ENCODE results near the gene MROH9. TPM values are rescaled to one million over a fixed set of nuclear protein-coding genes. Genes with fewer than 3 reads are reported as not detected.
"Not testable (repeated sequence)": the region's sequence is repeated elsewhere in the genome, so short reads cannot be mapped to it uniquely, and the experiment has no call there.

Gene MROH9, protein sequence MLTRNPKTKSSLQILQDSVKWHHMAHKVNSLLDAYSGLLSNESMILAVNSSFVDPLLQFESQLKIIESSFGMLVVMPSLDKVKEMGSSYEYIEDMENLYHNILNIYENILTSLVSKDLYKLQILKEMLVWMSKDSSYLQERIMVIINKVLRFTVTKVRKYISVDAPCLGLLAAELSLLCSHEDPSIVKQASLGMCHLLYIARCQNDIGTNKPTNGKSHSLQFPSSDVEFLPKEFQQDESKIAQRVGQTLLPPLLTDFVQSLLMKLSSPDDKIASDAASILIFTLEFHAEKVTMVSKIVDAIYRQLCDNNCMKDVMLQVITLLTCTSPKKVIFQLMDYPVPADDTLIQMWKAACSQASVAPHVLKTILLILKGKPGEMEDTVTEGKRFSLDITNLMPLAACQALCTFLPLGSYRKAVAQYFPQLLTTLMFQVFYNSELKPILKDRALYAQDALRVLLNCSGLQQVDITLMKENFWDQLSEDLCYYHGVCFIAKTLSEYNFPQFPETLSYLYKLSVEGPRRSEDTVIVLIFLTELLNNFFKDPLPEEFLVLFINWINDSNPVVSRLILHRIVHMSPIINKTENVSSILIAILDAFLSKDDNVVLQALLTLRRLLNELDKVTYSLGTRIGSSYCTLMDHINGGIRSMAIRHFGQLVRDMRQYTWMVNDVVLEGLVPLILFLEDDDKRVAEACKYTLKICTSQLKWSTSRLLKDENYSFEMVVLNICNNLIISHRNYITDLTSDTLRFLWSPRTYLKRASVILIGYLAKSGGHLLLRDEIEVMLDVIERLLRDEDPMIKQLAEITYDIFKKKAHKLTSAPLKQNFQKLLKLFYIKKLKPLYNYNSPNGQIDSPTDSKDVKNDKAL
- polyA plus RNA-seq (ENCODE audit: insufficient read length in 4 of 4): not detected

DNA sequence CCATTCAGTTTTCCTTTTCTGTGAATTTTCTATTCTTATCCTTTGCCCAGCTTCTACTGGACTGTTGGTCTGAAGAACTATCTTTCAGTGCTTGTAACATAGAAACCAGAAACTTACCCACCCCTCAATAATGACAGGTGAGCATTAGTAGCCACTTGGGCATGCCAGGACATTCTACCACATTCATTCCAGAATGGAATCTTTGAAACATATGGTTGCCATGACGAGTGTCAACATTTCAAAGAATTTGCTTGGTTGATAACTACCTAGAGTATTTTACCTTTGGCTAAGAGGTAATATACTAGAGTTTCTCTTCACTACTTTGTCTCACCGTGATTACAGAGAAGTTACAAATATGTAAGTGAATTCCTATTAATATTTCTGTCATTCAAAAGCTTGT lies at the start of gene MROH9:
MROH9 (plus strand) TSS at position 304 of the 400 bp plus-strand sequence. CDS start 10,023 bp downstream, outside the sequence.
- no peak for DNase-seq (ENCODE audit: low read depth in 4 of 4, low spot score in 2 of 4)

DNA sequence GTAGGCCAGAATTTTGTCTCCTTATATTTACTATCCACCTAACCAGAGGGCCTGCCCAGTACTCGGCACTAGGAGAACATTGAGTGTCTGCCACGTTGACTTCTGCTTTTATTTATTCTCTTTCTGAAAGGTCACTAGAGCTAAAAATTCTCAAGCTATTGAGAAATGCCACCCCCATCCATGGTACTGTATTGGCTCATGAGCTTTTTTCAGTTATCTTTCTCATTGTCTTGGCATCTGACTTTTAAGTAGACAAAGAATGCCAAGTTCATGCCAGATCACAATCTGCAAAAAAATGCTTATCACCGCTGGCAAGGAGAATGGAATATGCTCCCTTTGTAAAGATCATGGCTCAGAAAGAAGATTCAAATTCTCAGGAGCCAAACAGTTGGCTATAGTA lies 49.8 kb upstream of the MROH9 start:
- no peak for DNase-seq (ENCODE audit: low read depth in 4 of 4, low spot score in 2 of 4)

DNA sequence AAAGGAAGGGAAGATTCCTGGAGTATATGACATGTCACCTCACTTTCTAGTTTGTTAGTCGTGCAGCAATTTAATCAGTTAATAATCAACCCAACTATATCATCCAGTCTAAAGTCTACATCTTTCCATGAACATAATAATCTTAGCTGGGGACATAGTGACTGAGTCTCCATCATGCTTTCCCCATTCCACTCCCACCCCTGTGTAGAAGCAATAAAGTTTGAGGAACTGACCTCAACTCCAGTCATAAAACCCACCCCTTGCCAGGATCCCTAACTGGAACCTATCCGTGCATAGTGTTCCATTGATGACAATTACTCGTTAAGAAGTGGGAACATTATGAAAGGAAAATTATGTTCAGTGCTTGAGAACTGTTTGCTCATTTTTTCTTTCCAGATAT lies 48.9 kb upstream of the MROH9 start:
- no peak for DNase-seq (ENCODE audit: low read depth in 4 of 4, low spot score in 2 of 4)

DNA sequence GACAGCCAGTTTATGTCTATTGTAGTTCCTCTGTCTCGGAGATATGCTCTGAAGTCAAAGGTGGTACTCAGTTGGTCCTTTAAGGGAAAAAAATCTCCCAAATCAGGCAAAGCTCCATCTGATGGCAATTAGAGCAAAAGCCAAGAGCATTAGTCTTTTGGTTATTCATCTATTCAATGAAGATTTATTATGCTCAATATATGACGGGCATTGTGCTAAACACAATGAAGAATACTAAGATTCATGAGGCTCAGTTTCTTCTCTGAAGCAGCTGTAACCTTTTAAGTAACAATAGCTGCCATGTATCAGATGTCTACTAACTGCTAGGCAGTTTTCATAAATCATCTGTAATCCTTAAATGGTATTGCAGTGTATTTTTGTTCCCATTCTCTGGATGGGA lies 47.6 kb upstream of the MROH9 start:
- DNase-seq (ENCODE audit: low read depth in 4 of 4, low spot score in 2 of 4): no peak

DNA sequence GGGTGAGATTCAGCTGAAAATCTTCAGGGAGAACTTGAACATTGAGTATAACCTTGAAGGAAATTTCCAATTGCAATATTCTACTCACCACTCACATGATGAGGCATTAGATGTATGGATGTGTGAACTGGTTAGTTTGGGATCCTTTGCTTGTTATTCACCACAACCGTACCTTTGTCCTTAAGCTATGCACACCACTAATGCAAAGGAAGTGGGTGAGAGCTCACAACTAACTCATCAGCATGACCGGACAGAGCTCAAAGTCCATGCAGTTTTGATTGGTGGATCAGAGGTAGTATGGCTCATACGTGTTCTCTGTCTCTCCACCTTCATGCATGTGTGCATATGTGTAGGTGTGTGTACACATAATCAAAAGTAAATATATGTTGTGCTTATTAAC lies 43.5 kb upstream of the MROH9 start:
- DNase-seq (ENCODE audit: low read depth in 4 of 4, low spot score in 2 of 4): no peak

DNA sequence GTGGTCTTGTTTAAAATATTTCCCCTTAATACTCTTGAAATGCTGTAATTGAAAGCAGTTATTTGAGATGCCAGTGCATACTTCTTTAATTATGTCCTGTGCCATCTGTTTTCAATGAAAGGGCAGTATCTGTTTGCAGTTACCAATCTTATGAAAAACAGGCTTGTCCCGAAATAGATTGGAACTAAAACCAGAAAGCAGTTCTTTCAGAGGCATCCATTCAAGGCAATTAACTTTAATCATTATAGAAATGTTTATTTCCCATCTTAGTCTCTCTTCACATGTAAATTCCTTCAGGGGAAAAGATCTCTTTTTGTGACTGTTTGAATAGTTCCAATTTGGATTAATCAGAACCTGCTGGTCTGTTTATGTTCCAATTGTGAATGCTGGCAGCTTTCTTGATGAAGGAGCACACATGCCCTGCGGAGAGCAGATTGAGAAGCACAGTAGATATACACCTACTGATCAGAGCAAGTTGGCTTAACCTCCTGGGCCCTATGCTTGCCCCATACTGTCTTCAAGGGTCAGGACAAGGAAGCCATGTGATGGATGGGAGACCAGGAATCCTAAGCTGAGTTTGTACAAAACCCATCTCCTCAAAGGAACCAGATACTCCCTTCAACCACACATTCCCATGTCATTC lies 41.6 kb upstream of the MROH9 start:
- no peak for DNase-seq (ENCODE audit: low read depth in 4 of 4, low spot score in 2 of 4)

DNA sequence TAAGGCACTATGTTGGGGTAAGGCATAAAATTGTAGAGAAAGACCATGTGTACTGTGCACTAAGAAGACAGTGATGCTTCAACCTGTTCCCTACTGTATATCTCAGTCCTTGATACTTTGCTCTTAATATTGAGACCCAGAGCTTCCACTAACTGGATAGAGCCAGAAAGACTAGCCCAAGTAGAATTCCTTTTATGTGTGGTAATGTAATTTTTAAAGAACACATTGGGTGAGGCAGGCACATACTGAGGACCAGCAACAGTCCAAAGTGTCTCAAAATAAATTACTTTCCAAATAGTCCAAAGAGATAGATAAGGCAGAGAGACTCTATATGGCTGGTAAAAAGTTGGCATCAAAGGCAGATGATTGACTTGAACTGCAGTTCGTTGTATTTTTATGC lies 31.4 kb upstream of the MROH9 start:
- no peak for DNase-seq (ENCODE audit: low read depth in 4 of 4, low spot score in 2 of 4)

DNA sequence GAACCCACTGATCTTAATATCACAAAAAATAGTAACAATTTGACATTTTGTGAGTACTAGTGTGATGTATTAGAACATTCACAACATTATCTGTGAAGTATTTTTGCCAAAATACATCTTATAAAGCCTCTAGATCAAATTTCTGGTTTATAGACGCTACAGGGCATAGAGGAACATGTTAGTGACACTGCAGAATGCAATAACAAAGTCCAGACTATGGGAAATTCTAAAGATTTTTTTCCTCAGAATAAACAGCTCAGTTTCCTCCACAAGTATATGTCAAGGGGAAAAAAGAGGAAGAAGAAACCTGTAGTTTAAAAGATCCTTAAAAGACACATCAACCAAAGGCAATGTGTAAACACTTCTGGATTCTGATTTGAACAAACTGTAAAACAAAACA lies 26.4 kb upstream of the MROH9 start:
- no peak for DNase-seq (ENCODE audit: low read depth in 4 of 4, low spot score in 2 of 4)

DNA sequence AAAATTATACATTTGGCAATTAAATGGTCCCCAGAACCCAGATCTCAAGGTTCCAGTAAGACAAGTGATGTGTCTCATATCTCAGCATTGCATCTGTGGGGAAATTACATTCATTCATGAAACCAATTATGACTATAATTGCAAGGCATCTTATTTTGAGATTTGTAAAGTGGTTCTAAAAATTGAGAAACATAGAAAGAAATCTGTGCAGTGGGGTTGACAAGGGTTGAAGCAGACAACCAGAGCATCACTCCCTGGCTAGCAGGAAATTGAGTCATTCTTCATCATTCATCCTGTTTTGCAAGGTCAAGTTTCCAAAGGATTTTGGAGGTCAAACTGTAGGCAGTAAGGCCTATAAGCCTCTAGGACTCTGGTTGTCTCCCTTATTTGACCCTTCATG lies 25.1 kb upstream of the MROH9 start:
- DNase-seq (ENCODE audit: low read depth in 4 of 4, low spot score in 2 of 4): no peak

DNA sequence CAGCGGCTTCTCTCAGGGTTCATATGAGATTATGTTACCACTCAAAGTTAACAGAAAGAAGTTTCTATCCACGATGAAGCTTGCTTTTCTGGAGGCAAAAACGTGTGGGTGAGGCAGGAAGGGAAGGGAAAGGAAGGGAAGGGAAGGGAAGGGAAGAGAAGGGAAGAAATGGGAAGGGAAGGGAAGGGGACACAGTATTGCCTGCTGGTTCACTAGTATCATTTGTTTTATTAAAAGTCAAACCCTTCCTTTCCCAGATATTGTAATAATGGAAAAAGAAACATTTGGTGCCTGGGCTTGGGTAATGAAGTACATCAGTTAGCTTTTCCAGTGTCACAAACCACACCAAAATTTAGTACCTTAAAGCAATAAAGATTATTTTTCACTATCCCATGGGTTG lies 18.0 kb upstream of the MROH9 start:
- no peak for DNase-seq (ENCODE audit: low read depth in 4 of 4, low spot score in 2 of 4)

DNA sequence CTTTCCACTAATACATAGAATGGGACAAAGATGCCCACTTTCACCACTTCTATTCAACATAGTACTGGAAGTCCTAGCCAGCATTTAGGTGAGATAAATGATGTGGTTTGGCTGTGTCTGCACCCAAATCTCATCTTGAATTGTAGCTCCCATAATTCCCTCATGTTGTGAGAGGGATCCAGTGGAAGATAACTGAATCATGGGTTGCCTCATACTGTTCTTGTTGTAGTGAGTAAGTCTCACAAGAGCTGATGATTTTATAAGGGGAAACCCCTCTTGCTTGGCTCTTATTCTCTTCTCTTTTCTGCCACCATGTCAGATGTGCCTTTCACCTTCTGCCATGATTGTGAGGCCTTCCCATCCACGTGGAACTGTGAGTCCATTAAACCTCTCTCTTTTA lies 10.7 kb upstream of the MROH9 start:
- not testable (repeated sequence) for DNase-seq (ENCODE audit: low read depth in 4 of 4, low spot score in 2 of 4)

DNA sequence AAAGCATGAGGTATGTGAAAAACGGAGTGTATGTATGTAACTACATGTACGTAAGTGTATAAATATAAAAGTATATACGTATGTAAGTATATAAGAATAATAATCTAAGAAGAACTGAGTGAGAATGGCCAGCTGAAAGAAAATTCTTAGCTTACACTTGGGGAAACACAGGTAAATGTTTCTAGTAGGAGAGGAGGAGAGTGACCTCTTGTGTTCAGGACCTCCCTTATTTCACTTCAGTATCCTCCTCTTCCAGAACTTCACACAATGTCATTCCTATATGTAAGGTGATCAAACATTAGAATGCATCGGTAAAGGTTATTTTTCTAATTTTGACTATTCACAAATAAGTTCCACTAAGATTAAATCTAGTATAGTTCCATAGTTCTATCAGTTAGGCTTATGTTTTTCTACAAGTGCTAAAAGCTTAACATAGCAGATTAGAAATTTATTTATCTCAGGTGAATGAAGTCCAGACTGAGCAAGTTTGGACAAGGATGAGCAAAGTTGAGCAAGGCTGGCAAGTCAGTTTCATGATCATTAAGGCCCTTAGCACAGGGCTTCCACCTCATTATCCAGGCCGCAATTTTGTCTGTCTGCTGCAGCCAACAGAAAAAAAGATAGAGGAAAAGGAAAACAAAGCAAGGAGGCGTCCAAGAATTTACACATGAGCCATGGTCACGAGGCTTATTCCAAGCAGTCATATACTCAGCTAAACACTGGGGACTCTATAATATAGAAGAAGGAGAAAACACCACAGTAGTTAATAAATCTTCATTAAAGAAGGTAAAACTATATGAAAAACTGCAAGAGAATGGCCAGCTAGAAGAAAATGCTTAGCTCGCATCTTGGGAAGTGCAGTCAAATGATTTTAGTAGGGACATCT lies 7.1 kb upstream of the MROH9 start:
- DNase-seq (ENCODE audit: low read depth in 4 of 4, low spot score in 2 of 4): no peak

DNA sequence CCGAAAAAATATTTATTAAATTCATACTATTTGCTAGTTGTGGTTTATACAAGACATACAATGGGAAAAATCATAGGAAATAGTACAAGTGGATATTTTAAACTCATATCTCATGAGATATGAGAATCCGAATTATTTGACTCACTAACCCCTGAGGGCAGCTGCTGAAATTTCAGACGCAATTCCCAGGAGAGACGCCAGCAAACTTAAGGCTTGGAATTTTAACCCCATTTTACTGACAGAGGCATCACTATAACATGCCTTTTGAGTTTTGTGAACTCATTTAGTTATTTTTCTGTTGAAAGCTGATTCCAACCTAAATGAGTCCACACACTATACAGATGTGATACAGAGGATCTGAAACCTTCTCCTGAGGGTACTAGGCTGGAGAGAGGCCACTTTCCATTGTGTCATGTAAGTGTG lies 5.9 kb upstream of the MROH9 start:
- no peak for DNase-seq (ENCODE audit: low read depth in 4 of 4, low spot score in 2 of 4)

DNA sequence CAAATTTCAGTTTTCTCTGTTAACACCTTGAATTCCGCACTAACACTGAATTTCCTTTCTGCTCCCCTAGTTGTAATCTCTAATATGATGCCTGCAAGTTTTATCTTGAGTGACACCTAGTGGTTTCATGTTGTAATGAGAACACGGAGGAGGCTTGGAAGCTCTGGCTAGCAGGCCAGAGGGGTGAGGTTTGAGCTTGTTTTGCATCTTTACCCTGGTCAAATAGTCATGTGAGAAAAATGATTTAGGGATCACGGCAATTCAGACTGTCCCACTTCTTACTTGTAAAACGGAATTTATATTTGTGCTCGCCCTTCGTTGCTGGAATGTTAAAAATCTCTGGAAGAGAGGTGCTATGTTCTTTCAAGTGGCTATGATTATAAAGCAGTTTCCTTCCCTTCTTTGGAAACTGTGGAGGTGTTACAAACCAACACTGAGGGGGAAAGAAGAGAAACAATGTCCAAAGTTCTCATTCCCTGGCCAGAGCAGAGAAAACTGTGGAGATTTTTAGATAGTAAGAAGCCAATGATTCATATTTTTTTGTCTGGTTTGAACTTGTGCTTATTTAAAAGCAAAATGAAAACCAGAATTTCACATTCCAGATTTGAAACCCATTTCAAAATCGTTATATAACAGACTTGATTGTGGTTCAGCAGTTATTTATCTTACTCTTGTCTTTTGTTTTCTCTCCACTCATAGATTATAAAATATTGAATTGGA lies 5.3 kb upstream of the MROH9 start:
- DNase-seq (ENCODE audit: low read depth in 4 of 4, low spot score in 2 of 4): peak; percentile 7 to 31 (median 11)

DNA sequence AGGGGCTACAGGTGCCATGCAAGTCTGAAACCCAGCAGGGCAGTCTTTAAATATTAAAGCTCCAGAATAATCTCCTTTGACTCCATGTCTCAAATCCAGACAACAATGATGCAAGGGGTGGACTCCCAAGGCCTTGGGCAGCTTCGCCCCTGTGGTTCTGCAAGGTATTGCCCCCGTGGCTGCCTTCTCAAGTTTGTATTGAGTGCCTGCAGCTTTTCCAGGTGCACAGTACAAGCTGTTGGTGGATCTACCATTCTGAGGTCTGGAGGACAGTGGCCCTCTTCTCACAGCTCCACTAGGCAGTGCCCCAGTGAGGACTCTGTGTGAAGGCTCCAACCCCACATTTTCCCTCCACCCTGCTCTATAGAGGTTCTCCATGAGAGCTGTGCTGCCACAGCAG lies 3.7 kb upstream of the MROH9 start:
- no peak for DNase-seq (ENCODE audit: low read depth in 4 of 4, low spot score in 2 of 4)

DNA sequence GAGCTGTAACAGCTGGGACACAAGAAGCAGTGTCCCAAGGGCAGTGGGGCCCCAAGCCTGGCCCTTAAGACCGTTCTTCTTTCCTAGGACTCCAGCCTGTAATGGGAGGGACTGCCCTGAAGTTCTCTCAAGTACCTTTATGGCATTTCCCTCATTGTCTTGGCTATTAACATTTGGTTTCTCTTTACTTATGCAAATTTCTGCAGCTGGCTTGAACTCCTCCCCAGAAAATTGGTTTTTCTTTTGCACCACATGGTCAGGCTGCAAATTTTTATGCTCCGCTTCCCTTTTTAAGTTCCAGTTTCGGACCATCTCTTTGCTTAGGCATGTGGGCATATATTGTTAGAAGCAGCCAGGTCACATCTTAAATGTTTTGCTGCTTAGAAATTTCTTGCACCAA lies 3.1 kb upstream of the MROH9 start:
- no peak for DNase-seq (ENCODE audit: low read depth in 4 of 4, low spot score in 2 of 4)

DNA sequence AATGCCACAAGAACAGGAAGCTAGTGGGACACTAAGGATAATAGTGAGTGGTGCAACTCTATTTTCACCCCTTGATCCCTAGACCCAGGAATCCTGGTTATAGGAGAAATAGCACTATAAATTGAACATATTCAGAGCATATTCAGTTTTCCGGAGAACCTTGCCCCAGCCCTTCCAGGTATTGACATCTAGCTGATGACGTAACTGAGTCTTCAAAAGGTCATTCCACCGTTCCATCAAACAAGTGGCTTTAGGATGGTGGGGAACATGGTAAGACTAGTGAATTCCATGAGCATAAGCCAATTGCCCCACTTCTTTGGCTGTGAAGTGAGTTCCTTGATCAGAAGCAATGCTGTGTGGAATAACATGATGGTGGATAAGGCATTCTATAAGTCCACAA lies 2.9 kb downstream of the MROH9 start:
- no peak for DNase-seq (ENCODE audit: low read depth in 4 of 4, low spot score in 2 of 4)

DNA sequence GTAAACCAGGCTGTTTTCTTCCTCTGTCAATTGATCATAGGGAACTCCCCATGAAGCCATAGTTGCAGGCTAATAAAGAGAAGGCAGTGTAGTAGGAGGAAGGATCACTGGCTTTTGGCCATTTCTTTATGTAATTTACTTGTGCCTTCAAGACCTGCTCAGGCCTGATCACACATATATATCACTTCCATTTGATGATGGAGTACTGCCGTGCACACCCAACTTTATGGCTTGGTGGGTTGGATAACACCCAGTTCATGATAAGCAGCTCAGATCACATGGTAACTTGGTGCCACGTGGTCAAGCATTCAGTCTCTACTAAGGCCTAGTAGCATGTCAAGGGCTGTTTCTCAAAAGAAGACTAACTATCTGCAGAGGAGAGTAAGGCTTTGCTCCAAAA lies 4.1 kb downstream of the MROH9 start:
- no peak for DNase-seq (ENCODE audit: low read depth in 4 of 4, low spot score in 2 of 4)

DNA sequence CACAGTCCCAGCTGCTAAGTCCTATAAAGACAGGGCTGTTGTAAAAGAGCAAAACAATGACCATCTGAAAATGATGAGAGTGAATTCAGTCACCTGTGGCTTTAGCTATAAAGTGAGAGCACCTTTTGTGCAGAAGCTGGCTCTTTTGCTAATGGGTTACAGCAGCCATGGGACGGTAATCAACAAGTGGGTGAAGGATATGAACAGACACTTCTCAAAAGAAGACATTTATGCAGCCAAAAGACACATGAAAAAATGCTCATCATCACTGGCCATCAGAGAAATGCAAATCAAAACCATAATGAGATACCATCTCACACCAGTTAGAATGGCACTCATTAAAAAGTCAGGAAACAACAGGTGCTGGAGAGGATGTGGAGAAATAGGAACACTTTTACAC lies 16.4 kb downstream of the MROH9 start:
- not testable (repeated sequence) for DNase-seq (ENCODE audit: low read depth in 4 of 4, low spot score in 2 of 4)

DNA sequence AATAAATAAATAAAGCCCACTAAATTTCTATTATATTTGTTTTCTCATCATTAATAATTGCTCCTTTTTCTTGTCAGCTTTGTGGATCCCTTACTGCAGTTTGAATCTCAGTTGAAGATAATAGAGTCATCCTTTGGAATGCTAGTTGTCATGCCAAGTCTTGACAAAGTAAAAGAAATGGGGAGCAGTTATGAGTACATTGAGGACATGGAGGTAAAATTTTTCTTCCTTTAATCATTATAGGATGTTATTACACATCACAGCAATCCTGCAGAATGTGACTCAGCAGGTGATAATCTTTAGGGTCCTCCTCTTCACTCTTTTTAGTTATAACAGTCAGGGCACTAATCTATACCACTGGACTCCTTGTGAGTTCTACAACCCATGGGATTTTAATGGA lies 24.1 kb downstream of the MROH9 start:
- no peak for DNase-seq (ENCODE audit: low read depth in 4 of 4, low spot score in 2 of 4)

Data from left renal cortex interstitium (tissue), 4 donors.